ENCODE measurements around the gene OSBPL6. TPM values are rescaled to one million over a fixed set of nuclear protein-coding genes. Genes with fewer than 3 reads are reported as not detected.

Gene OSBPL6
- total RNA-seq, 1 experiment from 2014 or later = 4.6 TPM

GRCh38 chr2:178315078-178315477 is 120.8 kb downstream of the OSBPL6 start:
- Mint-ChIP-seq H3K4me3 (no peak overlapping the region), H3K36me3 (ENCODE audit: insufficient read depth in 1 of 3, low read depth in 3 of 3) (no peaks in the 10 kb centered on the region), H3K4me1 (no peaks in the 10 kb centered on the region), H3K27me3 (ENCODE audit: low read depth) (no peaks in the 10 kb centered on the region), H3K27ac (no peak overlapping the region), H3K9me3 (no peaks in the 10 kb centered on the region; a peak in 1 of 5 replicates)
- Histone ChIP-seq H2BK20ac (ENCODE audit: low read depth, low read length, poor library complexity, severe bottlenecking) (no peak overlapping the region), H4K91ac (ENCODE audit: insufficient read length, low read depth, low read length) (no peak overlapping the region), H4K8ac (replicated peaks; ENCODE audit: insufficient read length, low read depth, low read length) (no peak overlapping the region), H3K79me1 (ENCODE audit: insufficient read depth, low read depth, low read length, poor library complexity, severe bottlenecking) (no peaks in the 10 kb centered on the region), H3K9ac (ENCODE audit: extremely low read depth, insufficient read length, low read length) (no peak overlapping the region), H2AK5ac (ENCODE audit: insufficient read length, low read length) (no peak overlapping the region), H3K4me1 (ENCODE audit: insufficient read depth, low read length) (no peaks in the 10 kb centered on the region), H2BK120ac (ENCODE audit: low read depth, low read length, poor library complexity, severe bottlenecking) (no peak overlapping the region), H4K20me1 (ENCODE audit: control insufficient read depth, insufficient read depth, insufficient read length) (no peaks in the 10 kb centered on the region), H3K56ac (ENCODE audit: insufficient read length, low read depth, low read length) (no peak overlapping the region), H3K23ac (ENCODE audit: insufficient read length, low read depth, low read length) (no peak overlapping the region), H4K5ac (ENCODE audit: insufficient read length, low read depth, low read length) (no peak overlapping the region), H2BK5ac (ENCODE audit: insufficient read length, low read length) (no peak overlapping the region), H3K14ac (ENCODE audit: insufficient read depth, low read length) (no peak overlapping the region), H2BK15ac (ENCODE audit: low read depth, low read length) (no peak overlapping the region), H2AFZ (ENCODE audit: low read length) (no peak overlapping the region), H3K27me3 (ENCODE audit: insufficient read depth, low read length) (no peaks in the 10 kb centered on the region), H3K4ac (ENCODE audit: low read depth, low read length) (no peak overlapping the region), H2BK12ac (ENCODE audit: insufficient read length, low read depth, low read length) (no peak overlapping the region), H3K4me2 (ENCODE audit: insufficient read depth, insufficient read length, low read length) (no peak overlapping the region), H3K9me3 (ENCODE audit: control insufficient read depth, low read depth, low read length) (no peaks in the 10 kb centered on the region), H3K23me2 (ENCODE audit: insufficient read length, low read depth, low read length, poor library complexity, severe bottlenecking) (no peaks in the 10 kb centered on the region), H3K79me2 (ENCODE audit: insufficient read depth, low read length) (no peaks in the 10 kb centered on the region), H3T11ph (ENCODE audit: low read length) (no peak overlapping the region), H3K27ac (ENCODE audit: insufficient read length, low read depth, low read length) (no peak overlapping the region), H3K18ac (ENCODE audit: insufficient read length, low read depth, low read length) (no peak overlapping the region)
- WGBS (ENCODE audit: extremely low coverage, insufficient read length, low lambda C conversion rate) = no CpG with 5 or more reads among the region's 4 CpGs
- TF ChIP-seq CTCF (conservative IDR thresholded peaks at IDR 0.05) = 0 out of 3 replicates have a peak, but pooled peaks have one; percentile 11
- no peak for DNase-seq

All from H9 (cell line).